Measurements from ENCODE around the gene PTPRQ. TPM values are rescaled to one million over a fixed set of nuclear protein-coding genes. Genes with fewer than 3 reads are reported as not detected.
A peak's percentile ranks its signal among the peaks of the same experiment; 100 is the strongest.

PTPRQ gene
- polyA plus RNA-seq, 3 donors from 2014 or later: not detected

GRCh38 chr12:80698256-80698655 lies 254.2 kb downstream of the PTPRQ start:
- H3K4me3 Mint-ChIP-seq: no peak overlapping the region

GRCh38 chr12:80698847-80699542 lies 255.0 kb downstream of the PTPRQ start:
- H3K27me3 Mint-ChIP-seq (ENCODE audit: low read depth in 3 of 3): no peaks in the 10 kb centered on the region

More at GRCh38 chr12:80698256-80698655, 254.2 kb downstream of the PTPRQ start:
- Mint-ChIP-seq H3K27ac (no peak overlapping the region), H3K9me3 (peaks cover 0 to 10% (median 0%) of the 10 kb centered on the region in 6 donors), H3K36me3 (peaks cover 0 to 2% (median 0%) of the 10 kb centered on the region in 3 donors), H3K27me3 (ENCODE audit: low read depth in 3 of 3) (no peaks in the 10 kb centered on the region), H3K4me1 (no peaks in the 10 kb centered on the region)
- no peak for DNase-seq

GRCh38 chr12:80700327-80700726 lies 256.3 kb downstream of the PTPRQ start:
- DNase-seq: no peak
- Mint-ChIP-seq H3K4me1 (no peaks in the 10 kb centered on the region), H3K36me3 (peaks cover 0 to 5% (median 0%) of the 10 kb centered on the region in 3 donors), H3K27ac (no peak overlapping the region), H3K4me3 (no peak overlapping the region), H3K27me3 (ENCODE audit: low read depth in 3 of 3) (no peaks in the 10 kb centered on the region), H3K9me3 (peaks cover 0 to 11% (median 0%) of the 10 kb centered on the region in 6 donors)

More at GRCh38 chr12:80698847-80699542, 255.0 kb downstream of the PTPRQ start:
- Mint-ChIP-seq H3K9me3 (peaks cover 0 to 11% (median 0%) of the 10 kb centered on the region in 6 donors), H3K4me3 (no peak overlapping the region), H3K4me1 (no peaks in the 10 kb centered on the region), H3K36me3 (peaks cover 0 to 5% (median 0%) of the 10 kb centered on the region in 3 donors), H3K27ac (no peak overlapping the region)
- no peak for DNase-seq

- H3K27me3 Mint-ChIP-seq (ENCODE audit: low read depth in 3 of 3): peaks cover 0 to 3% (median 0%) of the 10 kb centered on the region in 3 donors
- H3K9me3 Mint-ChIP-seq: peaks cover 0 to 18% (median 5%) of the 10 kb centered on the region in 6 donors
- no peak overlapping the region for H3K4me3 Mint-ChIP-seq
- peaks cover 0 to 5% (median 0%) of the 10 kb centered on the region in 3 donors for H3K36me3 Mint-ChIP-seq
- H3K4me1 Mint-ChIP-seq: no peaks in the 10 kb centered on the region
- no peak for DNase-seq
- H3K27ac Mint-ChIP-seq: no peak overlapping the region
These were observed 257.4 kb downstream of the PTPRQ start for GRCh38 chr12:80701388-80701787.

GRCh38 chr12:80702889-80703805 lies 259.1 kb downstream of the PTPRQ start:
- no peak overlapping the region for H3K4me3 Mint-ChIP-seq
- H3K4me1 Mint-ChIP-seq: no peaks in the 10 kb centered on the region
- peaks cover 0 to 5% (median 0%) of the 10 kb centered on the region in 3 donors for H3K36me3 Mint-ChIP-seq
- peaks cover 0 to 5% (median 0%) of the 10 kb centered on the region in 3 donors for H3K27me3 Mint-ChIP-seq (ENCODE audit: low read depth in 3 of 3)
- DNase-seq: no peak
- H3K27ac Mint-ChIP-seq: no peak overlapping the region
- H3K9me3 Mint-ChIP-seq: peaks cover 0 to 29% (median 5%) of the 10 kb centered on the region in 6 donors

- no peaks in the 10 kb centered on the region for H3K4me1 Mint-ChIP-seq
- no peak overlapping the region for H3K4me3 Mint-ChIP-seq
- H3K27me3 Mint-ChIP-seq (ENCODE audit: low read depth in 3 of 3): peaks cover 0 to 5% (median 0%) of the 10 kb centered on the region in 3 donors
- no peak for DNase-seq
- peaks cover 0 to 5% (median 0%) of the 10 kb centered on the region in 3 donors for H3K36me3 Mint-ChIP-seq
- peaks cover 0 to 39% (median 6%) of the 10 kb centered on the region in 6 donors for H3K9me3 Mint-ChIP-seq
- H3K27ac Mint-ChIP-seq: no peak overlapping the region
These were observed 260.4 kb downstream of the PTPRQ start for GRCh38 chr12:80704420-80704819.

- peak within 1 kb of the TSS in 1 of 5 donors; percentile 7 for H3K4me3 Mint-ChIP-seq
- H3K27me3 Mint-ChIP-seq (ENCODE audit: low read depth in 3 of 3): peaks cover 0 to 5% (median 2%) of the 10 kb centered on the region in 3 donors
- H3K9me3 Mint-ChIP-seq: peaks cover 0 to 45% (median 11%) of the 10 kb centered on the region in 6 donors
- no peak within 1 kb of the TSS for H3K27ac Mint-ChIP-seq
- DNase-seq: no peak
- no peaks in the 10 kb centered on the region for H3K4me1 Mint-ChIP-seq
- H3K36me3 Mint-ChIP-seq: peaks cover 0 to 5% (median 0%) of the 10 kb centered on the region in 3 donors
These were observed 263.2 kb downstream of the PTPRQ start, which contains the start of gene MYF6 for GRCh38 chr12:80707126-80707829. TSS of gene MYF6 (plus strand) at chr12:80707634. CDS start at chr12:80707720, 86 bp downstream.

- H3K4me3 Mint-ChIP-seq: peak overlapping the region in 1 of 5 donors; percentile 7
- peaks cover 0 to 5% (median 0%) of the 10 kb centered on the region in 3 donors for H3K36me3 Mint-ChIP-seq
- H3K4me1 Mint-ChIP-seq: no peaks in the 10 kb centered on the region
- H3K27me3 Mint-ChIP-seq (ENCODE audit: low read depth in 3 of 3): peaks cover 0 to 5% (median 2%) of the 10 kb centered on the region in 3 donors
- H3K9me3 Mint-ChIP-seq: peaks cover 0 to 43% (median 14%) of the 10 kb centered on the region in 6 donors
- no peak overlapping the region for H3K27ac Mint-ChIP-seq
- DNase-seq: no peak
These were observed 263.8 kb downstream of the PTPRQ start for GRCh38 chr12:80707830-80708258.

GRCh38 chr12:80708259-80708974 lies 264.4 kb downstream of the PTPRQ start:
- peaks cover 0 to under 1% (median 0%) of the 10 kb centered on the region in 3 donors for H3K36me3 Mint-ChIP-seq
- DNase-seq: no peak
- H3K9me3 Mint-ChIP-seq: peaks cover 0 to 43% (median 15%) of the 10 kb centered on the region in 6 donors
- no peak overlapping the region for H3K4me3 Mint-ChIP-seq
- no peaks in the 10 kb centered on the region for H3K4me1 Mint-ChIP-seq
- H3K27me3 Mint-ChIP-seq (ENCODE audit: low read depth in 3 of 3): peaks cover 0 to 5% (median 2%) of the 10 kb centered on the region in 3 donors
- no peak overlapping the region for H3K27ac Mint-ChIP-seq

GRCh38 chr12:80708975-80709328 lies 264.9 kb downstream of the PTPRQ start:
- Mint-ChIP-seq H3K27ac (no peak overlapping the region), H3K27me3 (ENCODE audit: low read depth in 3 of 3) (peaks cover 2 to 7% (median 3%) of the 10 kb centered on the region in 3 donors), H3K4me1 (no peaks in the 10 kb centered on the region), H3K36me3 (peaks cover 0 to 3% (median 0%) of the 10 kb centered on the region in 3 donors), H3K9me3 (peaks cover 1 to 47% (median 17%) of the 10 kb centered on the region in 6 donors), H3K4me3 (no peak overlapping the region)
- no peak for DNase-seq

GRCh38 chr12:80709811-80710726 lies 266.0 kb downstream of the PTPRQ start:
- peaks cover 1 to 57% (median 19%) of the 10 kb centered on the region in 6 donors for H3K9me3 Mint-ChIP-seq
- no peak overlapping the region for H3K27ac Mint-ChIP-seq

More at GRCh38 chr12:80709811-80710726, 266.0 kb downstream of the PTPRQ start:
- Mint-ChIP-seq H3K4me1 (no peaks in the 10 kb centered on the region), H3K27me3 (ENCODE audit: low read depth in 3 of 3) (peaks cover 4 to 7% (median 7%) of the 10 kb centered on the region in 3 donors), H3K36me3 (peaks cover 0 to 5% (median 0%) of the 10 kb centered on the region in 3 donors), H3K4me3 (no peak overlapping the region)
- no peak for DNase-seq

Measured in immature natural killer cell (primary cell).